ENCODE results near the gene GALNTL6. TPM values are rescaled to one million over a fixed set of nuclear protein-coding genes. Genes with fewer than 3 reads are reported as not detected.
A peak's percentile ranks its signal among the peaks of the same experiment; 100 is the strongest.

The GALNTL6 gene
- total and polyA plus RNA-seq, 9 of the 15 experiments (the other 6 are each of a cell fraction or from before 2014, with no cell fraction given): 0.18 to 0.50 (median 0.29) TPM

DNA sequence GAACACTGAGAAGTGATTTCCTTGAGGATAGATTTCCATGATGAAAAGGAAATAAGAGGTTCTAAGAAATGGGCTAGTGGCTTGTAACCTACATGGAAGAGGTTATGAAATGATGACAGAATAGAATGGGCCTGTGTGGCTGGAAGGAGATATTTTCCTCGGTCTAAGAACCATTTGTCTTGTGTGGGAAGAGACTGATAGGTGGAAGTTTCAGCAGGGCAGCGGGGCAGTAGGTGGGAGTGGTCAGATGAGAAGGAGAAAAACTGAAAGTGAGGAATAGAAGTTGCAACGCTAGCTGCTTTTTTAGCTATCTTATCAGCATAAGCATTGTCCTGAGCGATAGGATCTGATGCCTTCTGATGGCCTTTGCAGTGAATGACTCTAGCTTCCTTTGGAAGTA, 1144.0 kb downstream of the GALNTL6 start (continued):
- TF ChIP-seq, protein P1, sequence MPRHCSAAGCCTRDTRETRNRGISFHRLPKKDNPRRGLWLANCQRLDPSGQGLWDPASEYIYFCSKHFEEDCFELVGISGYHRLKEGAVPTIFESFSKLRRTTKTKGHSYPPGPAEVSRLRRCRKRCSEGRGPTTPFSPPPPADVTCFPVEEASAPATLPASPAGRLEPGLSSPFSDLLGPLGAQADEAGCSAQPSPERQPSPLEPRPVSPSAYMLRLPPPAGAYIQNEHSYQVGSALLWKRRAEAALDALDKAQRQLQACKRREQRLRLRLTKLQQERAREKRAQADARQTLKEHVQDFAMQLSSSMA (CRISPR knock-in tag; IDR thresholded peaks at IDR 0.05): no peak
- TF ChIP-seq TCF3 (CRISPR knock-in tag; IDR thresholded peaks at IDR 0.05) (peak; percentile 29; the same call in 1 of the 2 replicates), CSDE1 (IDR thresholded peaks at IDR 0.05) (no peak), BRD4 (IDR thresholded peaks at IDR 0.05) (no peak), RFX7 (CRISPR knock-in tag; IDR thresholded peaks at IDR 0.05) (no peak), DPF2 (IDR thresholded peaks at IDR 0.05) (peak; percentile 46; the same call in 1 of the 2 replicates)
- TF ChIP-seq, protein P2, sequence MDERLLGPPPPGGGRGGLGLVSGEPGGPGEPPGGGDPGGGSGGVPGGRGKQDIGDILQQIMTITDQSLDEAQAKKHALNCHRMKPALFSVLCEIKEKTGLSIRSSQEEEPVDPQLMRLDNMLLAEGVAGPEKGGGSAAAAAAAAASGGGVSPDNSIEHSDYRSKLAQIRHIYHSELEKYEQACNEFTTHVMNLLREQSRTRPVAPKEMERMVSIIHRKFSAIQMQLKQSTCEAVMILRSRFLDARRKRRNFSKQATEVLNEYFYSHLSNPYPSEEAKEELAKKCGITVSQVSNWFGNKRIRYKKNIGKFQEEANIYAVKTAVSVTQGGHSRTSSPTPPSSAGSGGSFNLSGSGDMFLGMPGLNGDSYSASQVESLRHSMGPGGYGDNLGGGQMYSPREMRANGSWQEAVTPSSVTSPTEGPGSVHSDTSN (CRISPR knock-in tag; IDR thresholded peaks at IDR 0.05; ENCODE audit: low read depth): no peak
- TF ChIP-seq, protein P2 (tag; conservative IDR thresholded peaks at IDR 0.05; ENCODE audit: low read depth): peak; percentile 46; the same call in 1 of the 2 replicates
- TF ChIP-seq, protein P3, sequence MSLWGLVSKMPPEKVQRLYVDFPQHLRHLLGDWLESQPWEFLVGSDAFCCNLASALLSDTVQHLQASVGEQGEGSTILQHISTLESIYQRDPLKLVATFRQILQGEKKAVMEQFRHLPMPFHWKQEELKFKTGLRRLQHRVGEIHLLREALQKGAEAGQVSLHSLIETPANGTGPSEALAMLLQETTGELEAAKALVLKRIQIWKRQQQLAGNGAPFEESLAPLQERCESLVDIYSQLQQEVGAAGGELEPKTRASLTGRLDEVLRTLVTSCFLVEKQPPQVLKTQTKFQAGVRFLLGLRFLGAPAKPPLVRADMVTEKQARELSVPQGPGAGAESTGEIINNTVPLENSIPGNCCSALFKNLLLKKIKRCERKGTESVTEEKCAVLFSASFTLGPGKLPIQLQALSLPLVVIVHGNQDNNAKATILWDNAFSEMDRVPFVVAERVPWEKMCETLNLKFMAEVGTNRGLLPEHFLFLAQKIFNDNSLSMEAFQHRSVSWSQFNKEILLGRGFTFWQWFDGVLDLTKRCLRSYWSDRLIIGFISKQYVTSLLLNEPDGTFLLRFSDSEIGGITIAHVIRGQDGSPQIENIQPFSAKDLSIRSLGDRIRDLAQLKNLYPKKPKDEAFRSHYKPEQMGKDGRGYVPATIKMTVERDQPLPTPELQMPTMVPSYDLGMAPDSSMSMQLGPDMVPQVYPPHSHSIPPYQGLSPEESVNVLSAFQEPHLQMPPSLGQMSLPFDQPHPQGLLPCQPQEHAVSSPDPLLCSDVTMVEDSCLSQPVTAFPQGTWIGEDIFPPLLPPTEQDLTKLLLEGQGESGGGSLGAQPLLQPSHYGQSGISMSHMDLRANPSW (CRISPR knock-in tag; IDR thresholded peaks at IDR 0.05): no peak

Measured in K562 (cell line).